Measurements from ENCODE around the gene JAK3. TPM values are rescaled to one million over a fixed set of nuclear protein-coding genes. Genes with fewer than 3 reads are reported as not detected.

The JAK3 gene
- total and polyA plus RNA-seq, 8 donors = 0.89 to 50.2 (median 2.9) TPM

DNA sequence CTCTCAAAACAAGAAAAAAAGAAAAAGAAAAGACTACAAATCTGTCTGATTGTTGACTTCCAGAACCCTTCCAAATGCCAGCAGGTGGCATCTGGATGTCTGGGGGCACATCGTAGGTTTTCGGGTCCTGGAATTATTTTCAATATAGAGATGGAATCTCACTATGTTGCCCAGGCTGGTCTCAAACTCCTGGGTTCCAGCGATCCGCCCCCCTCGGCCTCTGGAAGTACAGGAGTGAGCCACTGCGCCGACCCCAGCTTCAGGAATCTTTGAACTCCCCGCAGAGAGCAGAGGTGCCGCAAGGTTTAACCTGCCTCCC is 53.4 kb downstream of the JAK3 start:
- peak overlapping the region; percentile 42 to 59 (median 48) for H3K4me3 ChIP-seq
- DNase-seq = no peak
- TF ChIP-seq POLR2AphosphoS5 (IDR thresholded peaks at IDR 0.05) (no peak), POLR2A (IDR thresholded peaks at IDR 0.05) (no peak), EP300 (IDR thresholded peaks at IDR 0.05) (no peak)
- TF ChIP-seq, protein P1, sequence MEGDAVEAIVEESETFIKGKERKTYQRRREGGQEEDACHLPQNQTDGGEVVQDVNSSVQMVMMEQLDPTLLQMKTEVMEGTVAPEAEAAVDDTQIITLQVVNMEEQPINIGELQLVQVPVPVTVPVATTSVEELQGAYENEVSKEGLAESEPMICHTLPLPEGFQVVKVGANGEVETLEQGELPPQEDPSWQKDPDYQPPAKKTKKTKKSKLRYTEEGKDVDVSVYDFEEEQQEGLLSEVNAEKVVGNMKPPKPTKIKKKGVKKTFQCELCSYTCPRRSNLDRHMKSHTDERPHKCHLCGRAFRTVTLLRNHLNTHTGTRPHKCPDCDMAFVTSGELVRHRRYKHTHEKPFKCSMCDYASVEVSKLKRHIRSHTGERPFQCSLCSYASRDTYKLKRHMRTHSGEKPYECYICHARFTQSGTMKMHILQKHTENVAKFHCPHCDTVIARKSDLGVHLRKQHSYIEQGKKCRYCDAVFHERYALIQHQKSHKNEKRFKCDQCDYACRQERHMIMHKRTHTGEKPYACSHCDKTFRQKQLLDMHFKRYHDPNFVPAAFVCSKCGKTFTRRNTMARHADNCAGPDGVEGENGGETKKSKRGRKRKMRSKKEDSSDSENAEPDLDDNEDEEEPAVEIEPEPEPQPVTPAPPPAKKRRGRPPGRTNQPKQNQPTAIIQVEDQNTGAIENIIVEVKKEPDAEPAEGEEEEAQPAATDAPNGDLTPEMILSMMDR (IDR thresholded peaks at IDR 0.05) = no peak
- no peaks in the 10 kb centered on the region for H3K9me3 ChIP-seq
- peaks cover 8 to 63% (median 13%) of the 10 kb centered on the region in 3 donors for H3K27me3 ChIP-seq
- no peaks in the 10 kb centered on the region for H3K36me3 ChIP-seq
- WGBS, 5 donors = 19 to 57% (median 31%) methylated on average over 9 of the region's 9 CpGs
- H3K4me1 ChIP-seq = peaks cover 28 to 44% (median 32%) of the 10 kb centered on the region in 4 donors
- intact Hi-C loops (cut with DNase I; ENCODE audit: low total_unique reads) = no loop called here
- peak overlapping the region; percentile 72 to 95 (median 87) for H3K27ac ChIP-seq

DNA sequence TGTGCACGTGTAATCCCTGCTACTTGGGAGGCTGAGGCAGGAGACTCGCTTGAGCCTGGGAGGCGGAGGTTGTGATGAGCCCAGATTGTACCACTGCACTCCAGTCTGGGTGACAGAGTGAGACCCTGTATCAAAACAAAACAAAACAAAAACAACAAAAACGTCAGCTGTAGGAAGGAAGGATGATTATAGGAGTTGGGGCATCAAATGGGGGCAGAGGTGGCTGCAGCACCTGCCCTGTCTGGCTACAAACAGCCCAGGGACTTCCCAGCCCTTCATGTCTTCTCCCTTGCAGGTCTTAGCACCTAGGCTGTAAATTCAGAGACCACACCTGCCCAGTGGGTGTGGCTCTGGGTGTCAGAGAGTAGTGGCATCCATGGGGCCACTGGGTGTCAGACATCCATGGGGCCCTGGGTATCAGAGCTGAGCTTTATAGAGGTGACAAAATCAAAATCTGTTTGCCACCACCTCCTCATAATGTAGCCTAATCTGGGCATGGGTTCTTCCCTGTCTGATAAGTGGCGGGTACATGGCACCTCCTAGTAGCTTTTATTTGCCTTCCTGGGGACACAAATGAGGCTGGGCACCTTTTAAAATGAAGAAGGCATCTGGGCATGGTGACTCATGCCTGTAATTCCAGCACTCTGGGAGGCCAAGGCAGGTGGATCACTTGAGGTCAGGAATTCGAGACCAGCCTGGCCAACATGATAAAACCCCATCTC is 57.6 kb downstream of the JAK3 start:
- no peaks in the 10 kb centered on the region for H3K36me3 ChIP-seq
- DNase-seq = peak; percentile 32 to 50
- 51 to 64% (median 64%) methylated on average over 6 of the region's 6 CpGs for WGBS, 5 donors

DNA sequence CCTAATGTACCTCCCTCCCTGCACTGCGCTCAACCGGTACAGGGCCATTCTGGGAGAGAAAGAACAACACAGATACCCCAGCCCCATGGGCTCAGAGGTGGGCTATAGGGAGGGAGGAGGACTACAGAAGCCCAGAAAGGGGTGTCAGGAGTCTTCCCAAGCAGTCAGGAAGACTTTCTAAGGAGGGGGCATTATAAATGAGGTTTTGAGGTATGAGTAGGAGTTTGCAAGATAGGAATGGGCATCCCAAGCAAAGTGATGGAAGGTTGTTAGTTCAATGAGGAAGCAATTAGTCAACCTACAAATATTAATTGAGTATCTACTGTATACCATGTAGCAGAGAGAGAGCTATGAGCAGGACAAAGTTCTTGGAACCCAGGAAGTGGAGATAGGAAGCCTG is 59.1 kb downstream of the JAK3 start:
- Histone ChIP-seq H3K27me3 (peaks cover 0 to 21% (median 0%) of the 10 kb centered on the region in 3 donors), H3K4me3 (no peak overlapping the region), H3K36me3 (peaks cover 0 to 4% (median 0%) of the 10 kb centered on the region in 4 donors), H3K27ac (no peak overlapping the region), H3K4me1 (peaks cover 14 to 32% (median 17%) of the 10 kb centered on the region in 4 donors), H3K9me3 (no peaks in the 10 kb centered on the region)
- intact Hi-C loops (cut with DNase I; ENCODE audit: low total_unique reads) = no loop called here
- TF ChIP-seq, protein P1 (IDR thresholded peaks at IDR 0.05) = no peak
- no peak for TF ChIP-seq EP300 (IDR thresholded peaks at IDR 0.05)
- no peak for TF ChIP-seq POLR2AphosphoS5 (IDR thresholded peaks at IDR 0.05)
- no peak for TF ChIP-seq POLR2A (IDR thresholded peaks at IDR 0.05)
- 77 to 100% (median 97%) methylated on average over 2 of the region's 2 CpGs for WGBS, 5 donors
- DNase-seq = no peak

More for the DNA sequence above, 57.6 kb downstream of the JAK3 start:
- Histone ChIP-seq H3K27me3 (peaks cover 3 to 25% (median 8%) of the 10 kb centered on the region in 3 donors), H3K27ac (peak overlapping the region; percentile 66 to 90 (median 87)), H3K9me3 (no peaks in the 10 kb centered on the region), H3K4me1 (peaks cover 19 to 39% (median 24%) of the 10 kb centered on the region in 4 donors), H3K4me3 (no peak overlapping the region)
- peak in 2 of 3 donors; percentile 32 to 38 for TF ChIP-seq POLR2AphosphoS5 (IDR thresholded peaks at IDR 0.05)
- TF ChIP-seq, protein P1 (IDR thresholded peaks at IDR 0.05) = no peak
- intact Hi-C loops (cut with DNase I; ENCODE audit: low total_unique reads) = no loop called here

DNA sequence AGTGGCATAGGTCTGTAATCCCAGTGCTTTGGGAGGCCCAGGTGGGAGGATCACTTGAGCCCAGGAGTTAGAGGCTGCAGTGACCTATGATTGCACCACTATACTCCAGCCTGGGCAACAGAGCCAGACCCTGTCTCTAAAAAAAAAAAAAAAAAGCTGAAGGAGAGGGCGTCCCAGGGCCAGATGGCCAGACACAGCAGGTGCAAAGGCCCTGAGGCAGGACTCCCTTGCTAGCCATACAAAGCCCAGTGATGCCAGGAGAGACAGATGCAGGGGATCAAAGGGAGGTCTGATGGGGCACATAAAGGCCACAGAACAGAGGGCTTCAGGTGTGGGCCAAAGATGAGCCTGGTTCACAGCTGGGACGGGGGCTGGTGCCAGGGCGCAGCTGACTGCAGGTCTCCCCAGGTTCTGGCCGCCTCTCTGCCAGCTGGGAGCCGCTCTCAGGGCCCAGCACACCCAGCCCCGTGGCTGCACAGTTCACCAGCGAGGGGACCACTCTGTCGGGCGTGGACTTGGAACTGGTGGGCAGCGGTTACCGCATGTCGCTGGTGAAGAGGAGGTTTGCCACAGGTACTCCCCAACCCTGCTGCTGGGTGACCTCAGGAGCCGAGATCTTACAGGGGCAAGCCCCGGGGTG is 60.4 kb downstream of the JAK3 start:
- DNase-seq = no peak
- WGBS, 5 donors = 84 to 98% (median 95%) methylated on average over 9 to 14 of the region's 14 CpGs
- H3K4me1 ChIP-seq = peaks cover 11 to 28% (median 17%) of the 10 kb centered on the region in 4 donors
- H3K27ac ChIP-seq = no peak overlapping the region
- H3K27me3 ChIP-seq = peaks cover 0 to 16% (median 0%) of the 10 kb centered on the region in 3 donors
- TF ChIP-seq EP300 (IDR thresholded peaks at IDR 0.05) = no peak
- no peak for TF ChIP-seq POLR2AphosphoS5 (IDR thresholded peaks at IDR 0.05)
- no peak for TF ChIP-seq POLR2A (IDR thresholded peaks at IDR 0.05)
- TF ChIP-seq, protein P1 (IDR thresholded peaks at IDR 0.05) = no peak
- no peaks in the 10 kb centered on the region for H3K9me3 ChIP-seq
- intact Hi-C loops (cut with DNase I; ENCODE audit: low total_unique reads) = no loop called here
- peaks cover 0 to 10% (median 0%) of the 10 kb centered on the region in 4 donors for H3K36me3 ChIP-seq
- H3K4me3 ChIP-seq = no peak overlapping the region
